GM18511 (cell line): ENCODE results near the gene RBM41.

ENCODE experiments used
- ATAC-seq: cut with Tn5 transposase; IDR thresholded peaks from one replicate; pipeline ENCODE4 v1.9.1; 2021; ENCODE audit warnings: mild to moderate bottlenecking, moderate library complexity; ENCODE audit not compliant: unreplicated experiment

Gene RBM41

DNA sequence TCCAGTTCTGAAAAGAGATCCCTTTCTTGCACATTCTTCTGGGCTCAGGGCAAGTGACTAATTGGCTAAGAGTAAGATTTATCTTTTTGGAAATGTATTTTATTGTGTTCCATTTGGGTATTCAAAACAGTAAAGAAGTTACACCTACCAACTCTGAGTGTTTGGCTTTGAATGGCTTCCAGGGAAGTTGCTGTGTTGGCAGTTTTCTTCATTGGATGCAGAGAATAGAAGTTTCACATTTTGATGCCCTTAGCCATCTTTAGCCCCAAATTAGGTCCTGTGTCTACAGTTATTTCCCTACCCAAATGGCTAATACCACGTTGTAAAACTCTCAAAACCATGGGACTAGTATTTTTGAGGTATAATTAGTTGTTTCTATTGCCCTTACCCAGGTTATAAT is 88.9 kb downstream of the RBM41 start:
- ATAC-seq = no peak

DNA sequence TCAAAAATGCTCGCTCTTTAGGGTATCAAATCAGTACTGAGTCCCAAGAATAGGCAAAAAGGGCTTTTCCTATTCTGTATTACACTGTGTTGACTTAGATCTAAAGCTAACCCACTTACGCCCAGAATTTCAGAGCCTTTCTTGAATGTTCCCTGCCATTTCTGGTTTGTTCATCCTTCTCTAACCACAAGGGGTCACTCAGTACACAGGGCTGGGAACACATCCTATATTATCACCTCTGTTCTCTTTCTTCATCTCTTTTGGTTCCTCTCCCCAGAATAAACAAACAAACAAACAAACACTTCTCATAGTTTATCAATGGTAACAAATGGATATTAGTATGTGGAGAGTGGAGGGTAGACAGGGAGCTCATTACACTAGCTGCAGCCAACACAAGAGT is 93.1 kb downstream of the RBM41 start:
- ATAC-seq = no peak

DNA sequence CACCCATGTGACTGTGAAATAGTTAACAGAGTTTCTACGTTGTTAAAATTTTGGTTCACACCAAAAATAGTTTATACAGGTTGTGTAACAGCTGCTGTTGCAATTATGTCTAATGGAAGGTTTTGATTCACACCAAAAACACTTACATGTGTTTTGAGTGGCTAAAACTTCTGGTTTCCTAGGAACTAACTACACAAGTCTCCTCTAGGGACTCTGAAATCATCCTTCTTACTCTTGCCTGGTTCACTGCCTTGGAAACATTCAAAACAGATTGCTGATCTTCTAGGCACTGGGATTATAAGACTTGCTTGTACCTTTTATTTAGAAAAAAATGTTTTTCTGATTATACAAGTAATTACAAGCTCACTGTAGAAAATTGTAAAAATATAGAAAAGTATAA is 103.7 kb downstream of the RBM41 start:
- no peak for ATAC-seq
